Prostate gland (tissue), 2 donors: ENCODE data around the gene ZNF804A.

Experiments
- CTCF ChIP-seq, 4 experiments: fragments of 200-600 bp in 2 of 4; fragments of 450-650 bp in 2 of 4; sonication (generic) in 2 of 4; IDR thresholded peaks; 1 replicate in 3 of 4; 2 replicates in 1 of 4; pipeline ENCODE4 v1.5.1; 2016 to 2019; ENCODE audit warnings: antibody characterized with exemption in 4 of 4, mild to moderate bottlenecking in 2 of 4, moderate library complexity in 2 of 4
- POLR2A ChIP-seq: fragments of 450-650 bp; IDR thresholded peaks from one replicate; pipeline ENCODE4 v1.6.1; 2016; ENCODE audit warnings: antibody characterized with exemption, mild to moderate bottlenecking
- POLR2AphosphoS5 ChIP-seq: sonication (generic); formaldehyde crosslinking; IDR thresholded peaks from one replicate; pipeline ENCODE4 v1.6.1; 2017; ENCODE audit warnings: antibody characterized with exemption

GRCh38 chr2:184596819-184597411, 1.4 kb upstream of the ZNF804A start:
- TF ChIP-seq CTCF (IDR thresholded peaks at IDR 0.05): no peak
- TF ChIP-seq POLR2A: no peak
- TF ChIP-seq POLR2AphosphoS5: no peak
